GM23338 (cell line): ENCODE measurements around the gene SULT2A1. TPM values are rescaled to one million over a fixed set of nuclear protein-coding genes. Genes with fewer than 3 reads are reported as not detected.

Experiments
- ATAC-seq: fragments of 200-7000 bp; cut with Tn5 transposase; 3 replicates; pipeline ENCODE4 v1.9.1; 2020
- DNase-seq: peaks from one replicate; pipeline ENCODE4 v3.0.0-alpha.2; 2015; ENCODE audit warnings: low spot score
- H2AFZ ChIP-seq: fragments of 200-600 bp; sonication (generic); 2 replicates; pipeline ENCODE4 v1.8.0; 2016; ENCODE audit warnings: antibody characterized with exemption, mild to moderate bottlenecking, moderate library complexity
- H3F3A ChIP-seq: fragments of 200-600 bp; sonication (generic); replicated peaks from 2 replicates; pipeline ENCODE4 v1.8.0; 2017; ENCODE audit warnings: antibody characterized with exemption, mixed run types, low read depth
- H3K27ac ChIP-seq: fragments of 200-600 bp; sonication (generic); 2 replicates; pipeline ENCODE4 v1.6.1; 2016; ENCODE audit warnings: low read depth
- H3K27me3 ChIP-seq: fragments of 200-600 bp; sonication (generic); 2 replicates; pipeline ENCODE4 v1.8.0; 2016; ENCODE audit warnings: mild to moderate bottlenecking, mixed run types, moderate library complexity; ENCODE audit not compliant: insufficient read depth
- H3K36me3 ChIP-seq: fragments of 200-600 bp; sonication (generic); 2 replicates; pipeline ENCODE4 v1.8.0; 2016; ENCODE audit warnings: mild to moderate bottlenecking; ENCODE audit not compliant: insufficient read depth
- H3K4me1 ChIP-seq: fragments of 200-600 bp; sonication (generic); 2 replicates; pipeline ENCODE4 v1.8.0; 2016; ENCODE audit warnings: mild to moderate bottlenecking, moderate library complexity; ENCODE audit not compliant: insufficient read depth
- H3K4me2 ChIP-seq: fragments of 200-600 bp; sonication (generic); 2 replicates; pipeline ENCODE4 v1.7.1; 2017; ENCODE audit warnings: mixed run types
- H3K4me3 ChIP-seq: fragments of 200-600 bp; sonication (generic); 2 replicates; pipeline ENCODE4 v1.6.1; 2016; ENCODE audit warnings: mixed run types
- H3K79me2 ChIP-seq: fragments of 200-600 bp; sonication (generic); replicated peaks from 2 replicates; pipeline ENCODE4 v1.8.0; 2017; ENCODE audit warnings: mild to moderate bottlenecking; ENCODE audit not compliant: insufficient read depth
- H3K9me2 ChIP-seq: fragments of 200-600 bp; sonication (generic); 2 replicates; pipeline ENCODE4 v1.8.0; 2017; ENCODE audit not compliant: insufficient read depth
- H4K20me1 ChIP-seq: fragments of 200-600 bp; sonication (generic); replicated peaks from 2 replicates; pipeline ENCODE4 v1.8.0; 2017; ENCODE audit warnings: mild to moderate bottlenecking; ENCODE audit not compliant: insufficient read depth
- H3K27ac Mint-ChIP-seq: 2 replicates; pipeline ENCODE4 v1.8.0; 2020; ENCODE audit warnings: inconsistent platforms, mild to moderate bottlenecking, moderate library complexity, mixed read lengths
- H3K27me3 Mint-ChIP-seq: 3 replicates; pipeline ENCODE4 v1.8.0; 2022; ENCODE audit warnings: low read depth, mild to moderate bottlenecking, moderate library complexity, mixed read lengths, inconsistent platforms; ENCODE audit not compliant: insufficient read depth, poor library complexity
- H3K36me3 Mint-ChIP-seq: 3 replicates; pipeline ENCODE4 v1.8.0; 2021; ENCODE audit warnings: low read depth, mild to moderate bottlenecking, inconsistent platforms, moderate library complexity, mixed read lengths
- H3K4me1 Mint-ChIP-seq: 3 replicates; pipeline ENCODE4 v1.8.0; 2020; ENCODE audit warnings: mild to moderate bottlenecking, inconsistent platforms, mixed read lengths
- H3K4me3 Mint-ChIP-seq: 3 replicates; pipeline ENCODE4 v1.8.0; 2021; ENCODE audit warnings: moderate library complexity, mild to moderate bottlenecking, inconsistent platforms, mixed read lengths
- H3K9me3 Mint-ChIP-seq: 3 replicates; pipeline ENCODE4 v1.8.0; 2020; ENCODE audit warnings: moderate library complexity, mild to moderate bottlenecking, inconsistent platforms, mixed read lengths
- CREB1 ChIP-seq: fragments of 250-450 bp; sonication (Bioruptor Pico); IDR thresholded peaks from 2 replicates; pipeline ENCODE4 v1.5.0; 2020; ENCODE audit warnings: low read depth, mild to moderate bottlenecking, moderate library complexity
- JUNB ChIP-seq: IDR thresholded peaks from one replicate; pipeline ENCODE4 v1.6.1; 2016; ENCODE audit warnings: antibody characterized with exemption; ENCODE audit not compliant: unreplicated experiment
- ZNF114 ChIP-seq: fragments of 250-450 bp; sonication (Bioruptor Pico); IDR thresholded peaks from 2 replicates; pipeline ENCODE4 v1.5.0; 2020; ENCODE audit warnings: mild to moderate bottlenecking, moderate library complexity
- polyA plus RNA-seq: library from polyadenylated mRNA; unstranded; fragments of >200 nt; fragmentation: Nextera tagmentation; extraction: Ambion mirVana; gene quantifications from 2 replicates; pipeline ENCODE4 v1.2.1, GENCODE V29; 2016
- total RNA-seq: library from RNA; depleted of rRNA; stranded (reverse); fragments of >200 nt; shearing (Covaris generic); gene quantifications from 2 replicates; pipeline ENCODE4 v1.2.3, GENCODE V29; 2014
- TF ChIP-seq, protein P1 (sequence below): fragments of 250-450 bp; sonication (Bioruptor Pico); IDR thresholded peaks from 2 replicates; pipeline ENCODE4 v1.5.0; 2020; ENCODE audit warnings: mild to moderate bottlenecking, moderate library complexity

Gene SULT2A1
- total and polyA plus RNA-seq, 2 experiments from 2014 or later, result not detected

DNA sequence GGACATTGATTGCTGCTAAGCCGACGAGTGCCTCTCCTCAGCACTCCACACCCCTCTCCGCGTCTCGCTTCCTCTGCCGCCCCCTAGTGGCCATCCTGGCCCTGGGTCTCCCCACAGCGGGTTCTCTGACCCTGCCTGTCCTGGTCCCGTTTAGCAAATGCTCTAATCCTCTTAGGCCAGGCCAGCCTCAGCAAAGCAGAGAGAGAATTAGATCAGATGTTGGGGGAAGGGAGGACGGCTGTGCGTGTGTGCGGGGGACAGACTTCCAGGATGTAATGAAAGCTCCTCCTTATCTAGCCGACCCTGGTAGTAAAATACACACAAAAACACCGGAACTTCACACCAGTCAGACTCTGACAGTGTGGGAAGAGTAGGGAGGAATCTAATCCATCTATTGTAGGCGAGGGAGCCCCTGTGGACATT lies 22.6 kb downstream of the SULT2A1 start (continued):
- TF ChIP-seq, protein P1, sequence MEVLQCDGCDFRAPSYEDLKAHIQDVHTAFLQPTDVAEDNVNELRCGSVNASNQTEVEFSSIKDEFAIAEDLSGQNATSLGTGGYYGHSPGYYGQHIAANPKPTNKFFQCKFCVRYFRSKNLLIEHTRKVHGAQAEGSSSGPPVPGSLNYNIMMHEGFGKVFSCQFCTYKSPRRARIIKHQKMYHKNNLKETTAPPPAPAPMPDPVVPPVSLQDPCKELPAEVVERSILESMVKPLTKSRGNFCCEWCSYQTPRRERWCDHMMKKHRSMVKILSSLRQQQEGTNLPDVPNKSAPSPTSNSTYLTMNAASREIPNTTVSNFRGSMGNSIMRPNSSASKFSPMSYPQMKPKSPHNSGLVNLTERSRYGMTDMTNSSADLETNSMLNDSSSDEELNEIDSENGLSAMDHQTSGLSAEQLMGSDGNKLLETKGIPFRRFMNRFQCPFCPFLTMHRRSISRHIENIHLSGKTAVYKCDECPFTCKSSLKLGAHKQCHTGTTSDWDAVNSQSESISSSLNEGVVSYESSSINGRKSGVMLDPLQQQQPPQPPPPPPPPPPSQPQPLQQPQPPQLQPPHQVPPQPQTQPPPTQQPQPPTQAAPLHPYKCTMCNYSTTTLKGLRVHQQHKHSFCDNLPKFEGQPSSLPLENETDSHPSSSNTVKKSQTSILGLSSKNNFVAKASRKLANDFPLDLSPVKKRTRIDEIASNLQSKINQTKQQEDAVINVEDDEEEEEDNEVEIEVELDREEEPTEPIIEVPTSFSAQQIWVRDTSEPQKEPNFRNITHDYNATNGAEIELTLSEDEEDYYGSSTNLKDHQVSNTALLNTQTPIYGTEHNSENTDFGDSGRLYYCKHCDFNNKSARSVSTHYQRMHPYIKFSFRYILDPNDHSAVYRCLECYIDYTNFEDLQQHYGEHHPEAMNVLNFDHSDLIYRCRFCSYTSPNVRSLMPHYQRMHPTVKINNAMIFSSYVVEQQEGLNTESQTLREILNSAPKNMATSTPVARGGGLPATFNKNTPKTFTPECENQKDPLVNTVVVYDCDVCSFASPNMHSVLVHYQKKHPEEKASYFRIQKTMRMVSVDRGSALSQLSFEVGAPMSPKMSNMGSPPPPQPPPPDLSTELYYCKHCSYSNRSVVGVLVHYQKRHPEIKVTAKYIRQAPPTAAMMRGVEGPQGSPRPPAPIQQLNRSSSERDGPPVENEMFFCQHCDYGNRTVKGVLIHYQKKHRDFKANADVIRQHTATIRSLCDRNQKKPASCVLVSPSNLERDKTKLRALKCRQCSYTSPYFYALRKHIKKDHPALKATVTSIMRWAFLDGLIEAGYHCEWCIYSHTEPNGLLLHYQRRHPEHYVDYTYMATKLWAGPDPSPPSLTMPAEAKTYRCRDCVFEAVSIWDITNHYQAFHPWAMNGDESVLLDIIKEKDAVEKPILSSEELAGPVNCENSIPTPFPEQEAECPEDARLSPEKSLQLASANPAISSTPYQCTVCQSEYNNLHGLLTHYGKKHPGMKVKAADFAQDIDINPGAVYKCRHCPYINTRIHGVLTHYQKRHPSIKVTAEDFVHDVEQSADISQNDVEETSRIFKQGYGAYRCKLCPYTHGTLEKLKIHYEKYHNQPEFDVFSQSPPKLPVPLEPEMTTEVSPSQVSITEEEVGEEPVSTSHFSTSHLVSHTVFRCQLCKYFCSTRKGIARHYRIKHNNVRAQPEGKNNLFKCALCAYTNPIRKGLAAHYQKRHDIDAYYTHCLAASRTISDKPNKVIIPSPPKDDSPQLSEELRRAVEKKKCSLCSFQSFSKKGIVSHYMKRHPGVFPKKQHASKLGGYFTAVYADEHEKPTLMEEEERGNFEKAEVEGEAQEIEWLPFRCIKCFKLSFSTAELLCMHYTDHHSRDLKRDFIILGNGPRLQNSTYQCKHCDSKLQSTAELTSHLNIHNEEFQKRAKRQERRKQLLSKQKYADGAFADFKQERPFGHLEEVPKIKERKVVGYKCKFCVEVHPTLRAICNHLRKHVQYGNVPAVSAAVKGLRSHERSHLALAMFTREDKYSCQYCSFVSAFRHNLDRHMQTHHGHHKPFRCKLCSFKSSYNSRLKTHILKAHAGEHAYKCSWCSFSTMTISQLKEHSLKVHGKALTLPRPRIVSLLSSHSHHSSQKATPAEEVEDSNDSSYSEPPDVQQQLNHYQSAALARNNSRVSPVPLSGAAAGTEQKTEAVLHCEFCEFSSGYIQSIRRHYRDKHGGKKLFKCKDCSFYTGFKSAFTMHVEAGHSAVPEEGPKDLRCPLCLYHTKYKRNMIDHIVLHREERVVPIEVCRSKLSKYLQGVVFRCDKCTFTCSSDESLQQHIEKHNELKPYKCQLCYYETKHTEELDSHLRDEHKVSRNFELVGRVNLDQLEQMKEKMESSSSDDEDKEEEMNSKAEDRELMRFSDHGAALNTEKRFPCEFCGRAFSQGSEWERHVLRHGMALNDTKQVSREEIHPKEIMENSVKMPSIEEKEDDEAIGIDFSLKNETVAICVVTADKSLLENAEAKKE (CRISPR knock-in tag), result no peak
- peak; percentile 62 for TF ChIP-seq CREB1 (CRISPR knock-in tag)

- H3K4me1 ChIP-seq, result peaks cover 3% of the 10 kb centered on the region; the same call in 1 of the 2 replicates
- H2AFZ ChIP-seq, result peak overlapping the region; percentile 94; the same call in 1 of the 2 replicates
- DNase-seq, result no peak
- H3K4me1 Mint-ChIP-seq, result peaks cover 11% of the 10 kb centered on the region
- H3K4me3 Mint-ChIP-seq, result no peak overlapping the region; the same call in 2 of the 3 replicates
- no peaks in the 10 kb centered on the region for H4K20me1 ChIP-seq
- H3K27ac ChIP-seq, result no peak overlapping the region
- 0 out of 3 replicates have a peak, but pooled peaks cover 3% of the 10 kb centered on the region for H3K9me3 Mint-ChIP-seq
- no peaks in the 10 kb centered on the region for H3K9me2 ChIP-seq
- H3K27me3 Mint-ChIP-seq, result peaks cover 7% of the 10 kb centered on the region
- H3K79me2 ChIP-seq, result no peaks in the 10 kb centered on the region
- H3F3A ChIP-seq, result no peaks in the 10 kb centered on the region
- no peak overlapping the region for H3K4me2 ChIP-seq
- H3K27ac Mint-ChIP-seq, result no peak overlapping the region
- ATAC-seq, result no peak
- no peak for TF ChIP-seq JUNB
- no peak for TF ChIP-seq ZNF114 (CRISPR knock-in tag)
- no peaks in the 10 kb centered on the region for H3K27me3 ChIP-seq
- no peak overlapping the region for H3K4me3 ChIP-seq
- H3K36me3 Mint-ChIP-seq, result peaks cover 2% of the 10 kb centered on the region; the same call in 1 of the 3 replicates
- H3K36me3 ChIP-seq, result no peaks in the 10 kb centered on the region
These were observed 24.5 kb downstream of the SULT2A1 start for GRCh38 chr19:47861630-47862029.
